TTC549 (cell line): ENCODE results near the gene CATSPERD.

Source experiments
- FAIRE-seq: peaks from 2 replicates; lab custom pipeline; 2012; peaks lifted over from hg19 to GRCh38; lab: Jason Lieb, UNC

CATSPERD gene, protein sequence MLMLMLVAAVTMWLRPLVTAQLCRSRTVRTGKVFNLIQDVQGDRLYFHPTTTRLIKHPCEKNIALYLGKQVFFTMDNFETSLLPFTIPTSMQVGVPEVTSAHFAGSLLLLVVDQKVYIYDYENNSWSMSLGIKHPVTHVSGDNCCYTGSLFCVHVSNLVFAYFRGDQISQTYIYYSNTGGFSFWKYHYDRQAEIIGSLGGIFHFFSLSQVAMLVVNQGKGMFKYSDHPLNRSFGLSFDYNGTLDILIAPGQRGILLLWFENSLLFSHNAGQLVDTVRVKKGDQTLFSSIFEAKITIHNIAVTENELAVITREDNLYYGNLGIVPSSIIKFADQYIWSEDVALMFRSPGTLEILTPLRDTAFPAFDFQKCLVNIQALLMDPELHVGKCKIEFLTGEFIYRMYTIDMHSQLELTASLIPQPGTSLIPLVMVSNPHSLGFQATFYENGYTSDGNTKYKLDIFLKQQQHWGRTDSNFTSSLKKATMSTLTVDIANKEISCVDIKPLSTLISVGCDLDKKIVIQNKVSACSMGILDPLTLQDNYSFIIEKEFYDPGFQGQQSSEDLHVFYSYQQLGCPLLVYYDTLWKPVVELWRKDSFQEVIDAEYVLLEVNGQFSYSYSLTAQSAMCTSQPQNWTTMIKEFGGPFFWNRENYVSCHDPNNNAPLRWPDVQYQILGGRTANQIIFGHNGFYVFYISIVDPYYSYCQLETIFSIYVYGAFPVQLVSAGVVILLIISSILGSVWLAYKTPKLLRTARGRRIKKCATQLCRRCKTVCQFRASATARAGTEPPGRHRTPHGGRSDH

GRCh38 chr19:5719961-5720790, at the start of gene CATSPERD, which contains the start of gene LONP1:
Gene CATSPERD, plus strand, starts transcription at chr19:5720637. Its CDS starts 101 bp downstream, at chr19:5720738.
Gene LONP1, minus strand, starts transcription at chr19:5720146. Its CDS starts 14 bp downstream, at chr19:5720132.
- peak; percentile 93 for FAIRE-seq

DNA sequence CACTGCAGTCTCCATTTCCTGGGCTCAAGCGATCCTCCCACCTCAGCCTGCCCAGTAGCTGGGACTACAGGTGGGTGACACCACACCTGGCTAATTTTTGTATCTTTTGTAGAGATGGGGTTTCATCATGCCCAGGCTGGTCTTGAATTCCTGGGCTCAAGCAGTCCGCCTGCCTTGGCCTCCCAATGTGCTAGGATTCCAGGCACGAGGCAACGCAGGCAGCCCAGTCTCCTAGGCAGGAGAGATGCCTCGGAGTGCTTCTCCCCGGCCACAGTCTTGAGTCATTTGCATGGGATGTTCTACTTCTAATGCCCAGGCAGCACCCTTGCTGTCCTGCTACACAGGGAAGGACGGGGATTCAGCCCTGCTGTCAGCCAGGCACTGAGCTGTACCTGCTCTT, 48.8 kb upstream of the CATSPERD start:
- FAIRE-seq = no peak

DNA sequence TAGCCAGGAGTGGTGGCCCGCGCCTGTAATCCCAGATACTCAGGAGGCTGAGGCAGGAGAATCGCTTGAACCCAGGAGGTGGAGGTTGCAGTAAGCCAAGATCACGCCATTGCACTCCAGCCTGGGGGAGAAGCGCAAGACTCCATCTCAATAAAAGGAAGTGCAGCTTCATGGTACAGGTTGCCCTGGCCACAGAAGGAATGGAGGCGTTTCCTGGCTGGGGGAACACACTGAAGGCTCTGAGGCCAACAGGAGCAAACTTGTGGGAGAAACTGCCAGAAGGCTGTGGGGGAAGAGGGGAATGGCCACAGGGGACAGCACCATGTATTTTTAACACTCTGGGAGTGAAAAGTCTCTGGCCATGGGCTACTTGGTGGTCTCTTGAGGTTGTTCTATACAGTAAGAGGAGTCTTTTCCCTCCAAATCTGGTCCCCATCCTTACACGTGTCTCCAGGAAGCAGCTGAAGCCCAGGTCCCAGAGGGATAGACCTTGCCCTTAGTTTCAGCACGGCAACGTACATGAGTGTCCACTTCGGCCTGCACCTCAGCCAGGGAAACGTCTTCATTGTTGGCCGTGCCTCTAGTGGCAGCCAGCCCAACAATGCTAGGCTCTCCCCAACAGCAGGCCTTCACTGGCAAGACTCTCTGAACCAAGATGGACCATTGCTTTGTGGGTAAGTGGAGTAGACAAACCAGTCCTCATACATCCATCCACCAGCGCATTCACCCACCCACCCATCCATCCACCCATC, 47.6 kb upstream of the CATSPERD start:
- FAIRE-seq = no peak

DNA sequence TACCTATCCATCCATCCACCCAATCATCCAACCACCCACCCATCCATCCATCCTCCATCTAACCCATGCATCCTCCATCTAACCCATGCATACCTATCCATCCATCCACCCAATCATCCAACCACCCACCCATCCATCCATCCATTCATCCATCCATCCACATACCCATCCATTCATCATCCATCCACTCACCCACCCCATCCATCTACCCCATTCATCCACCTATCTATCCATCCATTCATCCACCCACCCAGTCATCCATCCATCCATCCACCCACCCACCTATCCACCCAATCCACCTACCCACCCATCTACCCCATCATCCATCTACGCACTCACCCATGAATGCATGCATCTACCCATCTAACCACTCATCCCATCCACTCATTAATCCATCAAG, 46.7 kb upstream of the CATSPERD start:
- FAIRE-seq = no peak

GRCh38 chr19:5674714-5675113, 45.7 kb upstream of the CATSPERD start:
- no peak for FAIRE-seq

DNA sequence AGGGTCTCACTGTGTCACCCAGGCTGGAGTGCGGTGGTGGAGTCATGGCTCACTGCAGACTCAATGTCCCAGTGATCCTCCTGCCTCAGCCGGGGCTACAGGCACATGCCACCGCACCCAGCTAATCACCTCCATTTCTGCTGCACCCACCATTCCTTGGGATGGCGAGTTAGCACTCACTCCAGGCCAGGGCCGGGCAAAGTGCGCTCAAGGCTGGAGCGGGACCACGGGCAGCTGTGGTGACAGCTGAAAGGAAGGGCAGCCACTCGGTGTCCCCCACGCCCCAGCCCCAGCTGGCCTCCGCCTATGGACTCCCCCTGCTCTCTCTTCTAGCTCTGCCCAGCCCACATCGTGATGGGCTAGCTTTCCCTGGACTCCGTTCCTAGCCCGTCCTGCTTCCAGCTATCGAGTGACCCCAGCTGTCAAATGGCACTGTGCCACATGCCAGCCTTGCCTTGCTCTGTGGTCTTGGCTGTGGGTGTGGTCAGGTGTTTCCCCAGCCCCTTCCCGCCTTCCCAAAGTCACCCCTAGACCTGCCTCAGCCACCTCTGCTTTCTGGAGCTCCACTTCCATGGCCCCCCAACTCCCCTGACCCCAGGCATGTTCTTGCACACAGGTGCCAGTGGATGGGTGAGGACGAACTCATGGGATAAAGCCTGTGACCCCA, 44.2 kb upstream of the CATSPERD start:
- no peak for FAIRE-seq

DNA sequence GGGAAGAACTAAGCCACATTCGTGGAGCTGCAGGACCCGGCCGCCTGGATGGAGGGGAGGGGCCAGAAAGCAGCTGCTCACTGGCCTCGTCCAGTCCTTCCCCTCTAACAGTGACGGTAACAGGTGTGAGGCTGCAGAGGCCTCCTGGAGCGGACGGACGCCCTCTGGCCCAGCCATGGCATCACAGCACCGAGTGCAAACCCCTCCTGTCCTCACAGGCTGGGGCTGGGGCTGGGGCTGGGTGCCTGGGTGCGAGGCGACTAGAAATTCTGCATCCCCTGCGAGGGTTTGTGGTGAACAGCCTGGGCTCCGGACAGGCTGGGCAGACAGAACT, 43.7 kb upstream of the CATSPERD start:
- FAIRE-seq = no peak

DNA sequence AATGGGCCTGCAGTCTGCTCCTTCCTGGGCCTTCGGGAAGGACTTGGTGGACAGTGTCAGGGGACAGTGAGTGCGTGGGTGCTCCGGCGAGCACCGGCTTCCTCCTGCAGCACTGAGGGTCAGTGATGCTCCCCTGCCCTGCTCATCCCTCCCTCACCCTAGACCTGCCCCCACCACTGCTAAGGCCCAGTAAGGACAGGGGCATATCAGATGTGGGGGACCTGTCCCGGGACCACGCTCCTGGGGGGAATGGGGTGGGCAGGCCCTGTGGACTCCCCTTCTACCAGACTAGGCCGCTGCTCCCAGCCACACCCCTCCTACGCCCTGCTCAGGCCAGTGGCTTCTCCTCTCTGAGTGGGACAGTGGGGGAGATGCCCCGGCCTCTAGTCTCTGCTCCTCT, 43.3 kb upstream of the CATSPERD start:
- no peak for FAIRE-seq

DNA sequence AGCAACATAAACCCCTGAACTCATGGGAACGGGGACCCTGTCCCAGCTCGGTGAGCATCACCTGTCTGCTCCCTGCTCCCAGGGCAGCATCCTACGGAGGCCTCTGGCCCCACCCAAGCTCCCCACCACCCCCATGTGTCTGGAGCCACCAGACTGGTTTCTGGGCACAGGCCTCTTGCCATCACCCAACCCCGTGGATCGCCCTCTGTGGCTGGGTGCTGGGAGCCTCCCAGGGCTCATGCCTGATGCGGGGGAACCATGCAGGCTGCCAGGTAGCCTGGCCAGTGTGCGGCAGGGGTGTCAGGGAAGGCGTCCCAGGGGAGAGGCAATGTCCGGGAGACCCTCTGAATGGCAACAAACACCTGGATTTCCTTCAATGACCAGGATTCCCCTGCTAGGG, 42.9 kb upstream of the CATSPERD start:
- no peak for FAIRE-seq

- no peak for FAIRE-seq
Measured at GRCh38 chr19:5678071-5678718, 42.2 kb upstream of the CATSPERD start.

DNA sequence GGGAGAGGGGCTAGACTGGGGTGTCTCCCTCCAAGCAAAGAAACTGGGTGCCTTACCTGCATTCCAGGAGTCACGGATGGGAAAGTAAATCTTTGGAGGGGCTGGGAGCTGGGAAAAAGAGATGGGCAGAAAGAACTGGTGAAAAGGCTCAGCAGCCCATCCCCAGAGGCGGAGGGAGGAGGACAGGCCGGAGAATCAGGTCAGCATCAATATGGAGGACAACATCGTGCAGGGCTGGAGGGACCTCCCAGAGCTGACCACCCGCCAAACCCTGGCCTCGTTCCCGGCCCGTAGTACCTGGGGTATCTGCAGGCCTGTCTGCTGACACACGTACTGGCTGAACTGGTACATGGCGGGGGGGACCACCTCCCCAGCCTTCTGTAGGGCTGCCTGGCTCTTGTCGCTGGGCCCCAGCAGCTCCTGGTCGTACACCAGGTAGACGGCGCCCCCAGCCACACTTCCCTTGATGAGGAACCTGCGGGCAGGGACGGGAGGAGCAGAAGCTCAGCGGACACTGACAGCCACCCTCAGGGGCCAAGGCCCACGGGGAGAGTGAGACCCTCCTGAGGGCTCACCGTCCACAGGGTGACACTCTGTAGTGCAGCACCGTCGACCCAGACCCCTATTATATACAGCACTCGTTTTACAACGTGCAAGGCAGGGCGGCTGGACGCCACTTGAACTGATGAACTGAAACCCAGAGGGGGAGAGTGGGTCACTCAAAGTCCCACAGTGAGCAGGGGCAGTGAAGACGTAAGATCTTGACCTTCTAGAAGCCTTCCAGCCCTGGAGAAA, 41.0 kb upstream of the CATSPERD start:
- FAIRE-seq = no peak

DNA sequence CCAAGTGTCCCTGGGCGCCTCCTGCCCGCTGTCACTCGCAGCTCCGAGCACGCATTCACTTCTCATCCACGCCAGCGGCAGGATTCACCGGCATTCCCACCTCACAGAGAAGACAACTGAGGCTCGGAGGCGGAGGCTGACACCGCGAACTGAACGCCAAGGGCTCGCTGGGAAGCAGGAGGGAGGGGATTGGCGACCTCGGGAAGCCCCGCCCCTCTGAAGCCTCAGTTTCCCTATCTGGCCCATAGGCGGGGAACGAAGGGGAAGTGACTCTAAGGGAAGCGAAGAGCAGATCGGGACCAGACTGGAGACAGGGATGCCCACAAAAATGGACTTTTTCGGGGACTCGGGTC, 40.4 kb upstream of the CATSPERD start:
- FAIRE-seq = no peak

DNA sequence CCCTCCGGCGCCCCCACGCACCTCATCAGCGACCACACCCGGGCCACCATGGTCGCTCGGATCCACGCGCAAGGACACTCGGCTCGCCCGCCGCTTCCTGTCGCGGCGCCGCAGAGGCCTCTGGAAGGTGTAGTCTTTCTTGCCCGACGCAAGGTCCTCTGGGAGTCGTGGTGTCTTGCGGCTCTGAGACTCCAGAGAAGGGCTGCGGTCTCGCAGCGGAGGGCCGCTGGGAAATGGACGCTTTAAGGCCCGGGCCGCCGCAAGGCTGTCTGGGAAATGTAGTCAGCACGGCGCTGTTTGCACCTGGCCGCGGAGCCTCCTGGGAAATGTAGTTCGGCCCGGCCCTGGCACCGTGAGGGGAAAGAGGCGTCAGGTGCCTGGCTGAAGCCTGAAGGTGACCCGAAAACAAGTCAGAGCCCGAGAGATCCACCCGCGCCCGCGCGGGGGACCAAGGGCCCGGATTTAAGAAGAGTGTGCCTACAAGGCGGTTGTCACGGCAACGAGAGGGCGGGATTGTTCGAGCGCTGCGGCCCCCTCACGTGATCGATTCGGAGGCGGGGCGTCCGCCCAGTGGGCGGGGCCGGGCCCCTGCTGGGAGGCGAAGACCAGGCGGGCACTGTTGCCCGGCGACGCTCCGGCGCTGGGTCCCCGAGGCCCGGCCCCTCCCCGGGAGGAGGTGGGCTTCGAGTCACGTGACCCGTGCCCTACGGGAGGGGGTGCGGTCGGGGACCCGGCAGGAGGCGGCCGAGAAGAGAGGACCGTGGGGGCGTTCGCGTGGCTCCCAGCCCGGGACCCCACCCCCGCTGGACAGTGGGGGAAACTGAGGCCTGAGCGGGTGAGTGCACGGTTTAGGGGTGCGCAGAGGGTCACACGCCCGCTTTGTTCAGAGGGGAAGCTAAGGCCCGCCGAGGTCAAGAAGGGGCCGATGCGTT, 39.7 kb upstream of the CATSPERD start, which contains the start of the genes HSD11B1L and MICOS13:
HSD11B1L (plus strand) TSS at position 591 of the 932 bp plus-strand sequence. CDS start 3,806 bp downstream, outside the sequence.
MICOS13 (minus strand) TSS at position 80 of the 932 bp plus-strand sequence; CDS start at position 50, 30 bp downstream.
- peak; percentile 97 for FAIRE-seq

- FAIRE-seq = no peak
Measured at GRCh38 chr19:5681391-5682106, 38.9 kb upstream of the CATSPERD start.

GRCh38 chr19:5682107-5682482, 38.3 kb upstream of the CATSPERD start:
- no peak for FAIRE-seq

- no peak for FAIRE-seq
Measured at GRCh38 chr19:5683177-5683886, 37.1 kb upstream of the CATSPERD start.

DNA sequence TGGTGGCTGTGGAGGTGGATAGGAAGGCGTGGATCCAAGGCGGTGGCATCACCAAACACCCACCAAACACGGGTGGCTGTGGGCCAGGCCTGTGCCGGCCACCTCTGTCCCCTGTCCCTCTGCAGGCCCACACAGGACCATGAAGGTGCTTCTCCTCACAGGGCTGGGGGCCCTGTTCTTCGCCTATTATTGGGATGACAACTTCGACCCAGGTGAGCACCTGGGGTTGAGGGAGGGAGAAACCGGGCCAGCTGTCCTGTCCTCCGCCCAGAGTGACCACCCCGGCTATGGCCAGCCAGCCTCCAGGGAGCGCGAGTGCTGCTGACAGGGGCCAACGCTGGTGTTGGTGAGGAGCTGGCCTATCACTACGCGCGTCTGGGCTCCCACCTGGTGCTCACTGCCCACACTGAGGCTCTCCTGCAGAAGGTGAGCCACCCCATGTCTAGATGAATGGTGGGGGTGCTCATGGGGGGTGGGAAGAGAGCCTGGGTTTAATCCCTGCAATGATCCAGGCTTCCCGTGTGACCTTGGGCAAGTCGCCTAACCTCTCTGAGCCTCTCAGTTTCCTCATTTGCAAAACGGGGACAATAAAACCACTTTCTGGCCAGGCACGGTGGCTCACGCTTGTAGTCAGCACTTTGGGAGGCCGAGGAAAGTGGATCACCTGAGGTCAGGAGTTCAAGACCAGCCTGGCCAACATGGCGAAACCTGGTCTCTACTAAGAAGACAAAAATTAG, 35.6 kb upstream of the CATSPERD start:
- no peak for FAIRE-seq
